ENCODE measurements around the gene TERT.

DNA sequence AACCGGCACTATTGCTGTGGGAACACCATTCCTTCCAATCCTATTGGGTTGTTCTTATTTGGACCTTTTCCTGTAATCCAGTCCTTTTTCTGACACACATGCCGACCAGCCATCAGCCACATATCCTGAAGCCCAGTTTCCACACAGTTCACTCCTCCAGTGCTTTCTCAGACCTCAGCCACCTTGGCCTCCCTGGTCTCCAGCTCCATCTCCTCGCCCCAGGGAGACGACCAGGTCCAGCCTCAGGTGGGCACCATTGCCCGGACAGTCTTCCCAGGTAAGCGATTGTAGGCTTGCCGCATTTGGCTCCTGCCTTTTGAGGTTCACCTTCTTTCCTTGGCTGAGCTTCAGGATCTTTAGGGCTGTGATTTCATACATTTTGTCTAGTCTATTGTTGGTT is 15.2 kb upstream of the TERT start:
- TF ChIP-seq POLR2A (IDR thresholded peaks at IDR 0.05) (no peak), CTCF (IDR thresholded peaks at IDR 0.05) (no peak)
